K562 (cell line): ENCODE measurements around the gene ZDHHC11. TPM values are rescaled to one million over a fixed set of nuclear protein-coding genes. Genes with fewer than 3 reads are reported as not detected.

Source experiments
- ATAC-seq: fragments of 200-7000 bp; cut with Tn5 transposase; 3 replicates; pipeline ENCODE4 v1.9.1; 2020; ENCODE audit warnings: moderate library complexity
- BruUV-seq: library from RNA; stranded (reverse); fragments of 400-500 nt; replicated peaks from 2 replicates; lab custom pipeline; 2021; lab: Mats Ljungman, UMichigan
- CTCF ChIA-PET: fragments of 300-600 bp; formaldehyde crosslinking; extraction: SDS; loops from one replicate; lab custom pipeline; 2021; ENCODE audit warnings: low intra/inter-chr PET ratio; lab: Yijun Ruan, JAX
- POLR2A ChIA-PET: fragments of 300-600, 350-650 bp; sonication (Branson Sonifier 250); formaldehyde crosslinking; extraction: SDS; loops from one replicate; lab custom pipeline; 2021; ENCODE audit warnings: antibody characterized with exemption, inconsistent platforms; lab: Yijun Ruan, JAX
- DNase-seq, 4 experiments: peaks; one replicate each; pipeline versions ENCODE4 v3.0.0 to v3.0.0-alpha.2; 2011 to 2018; ENCODE audit warnings: low spot score in 3 of 4, mixed read lengths in 3 of 4; ENCODE audit errors: extremely low read depth in 1 of 4
- FAIRE-seq: peaks from 2 replicates; lab custom pipeline; 2011; peaks lifted over from hg19 to GRCh38; lab: Jason Lieb, UNC
- H2AFZ ChIP-seq: 2 replicates; pipeline ENCODE4 v1.6.0; 2011; ENCODE audit warnings: low read depth, low read length, control low read depth, inconsistent platforms
- H3K27ac ChIP-seq: fragments of 200-600 bp; 3 replicates; pipeline ENCODE4 v1.8.0; 2011; ENCODE audit warnings: low read depth, mild to moderate bottlenecking, control low read depth, inconsistent platforms, low read length, moderate library complexity, mixed read lengths; ENCODE audit errors: extremely low read depth
- H3K27me3 ChIP-seq, 2 experiments: fragments of 300-600 bp in 1 of 2; 2 replicates in 1 of 2; 3 replicates in 1 of 2; pipeline versions ENCODE4 v1.6.0 to v1.8.0; 2011; ENCODE audit warnings: inconsistent platforms in 2 of 2, low read length in 2 of 2, mild to moderate bottlenecking in 1 of 2, mixed read lengths in 1 of 2, moderate library complexity in 1 of 2; ENCODE audit not compliant: control insufficient read depth in 2 of 2, insufficient read depth in 2 of 2
- H3K36me3 ChIP-seq: fragments of 300-600 bp; 3 replicates; pipeline ENCODE4 v1.8.0; 2011; ENCODE audit warnings: mild to moderate bottlenecking, low read length, inconsistent platforms; ENCODE audit not compliant: control insufficient read depth, insufficient read depth
- H3K4me1 ChIP-seq, 2 experiments: fragments of 200-600 bp in 1 of 2; replicated peaks in 1 of 2; 2 replicates in 1 of 2; 3 replicates in 1 of 2; pipeline versions ENCODE4 v1.5.1 to v1.8.0; 2011; ENCODE audit warnings: inconsistent platforms in 2 of 2, low read length in 2 of 2, mild to moderate bottlenecking in 1 of 2, mixed read lengths in 1 of 2, moderate library complexity in 1 of 2; ENCODE audit not compliant: control insufficient read depth in 2 of 2, insufficient read depth in 2 of 2
- H3K4me2 ChIP-seq: 2 replicates; pipeline ENCODE4 v1.6.1; 2011; ENCODE audit warnings: low read length, control low read depth, inconsistent platforms, mixed read lengths; ENCODE audit not compliant: insufficient read depth
- H3K4me3 ChIP-seq: fragments of 200-600 bp; sonication (generic), shearing (Covaris generic); 2 replicates; pipeline ENCODE4 v1.5.1; 2016; ENCODE audit warnings: control low read depth, inconsistent platforms
- H3K79me2 ChIP-seq: fragments of 200-600 bp; 3 replicates; pipeline ENCODE4 v1.8.0; 2011; ENCODE audit warnings: low read length, inconsistent platforms; ENCODE audit not compliant: control insufficient read depth, insufficient read depth
- H3K9ac ChIP-seq, 2 experiments: 2 replicates each; pipeline versions ENCODE4 v1.6.0 to v1.6.1; 2011; ENCODE audit warnings: low read depth in 2 of 2, low read length in 2 of 2, control low read depth in 1 of 2, inconsistent platforms in 1 of 2, mild to moderate bottlenecking in 1 of 2, mixed read lengths in 1 of 2; ENCODE audit not compliant: insufficient read depth in 1 of 2
- H3K9me1 ChIP-seq: one replicate; pipeline ENCODE4 v1.6.0; 2011; ENCODE audit warnings: inconsistent platforms, mild to moderate bottlenecking, low read length, moderate library complexity; ENCODE audit not compliant: control insufficient read depth, insufficient read depth
- H3K9me3 ChIP-seq: replicated peaks from 2 replicates; pipeline ENCODE4 v1.5.1; 2011; ENCODE audit warnings: low read depth, low read length, inconsistent platforms; ENCODE audit not compliant: control insufficient read depth, insufficient read depth
- H4K20me1 ChIP-seq: replicated peaks from 2 replicates; pipeline ENCODE4 v1.6.1; 2011; ENCODE audit warnings: low read length, inconsistent platforms, mixed read lengths; ENCODE audit not compliant: control insufficient read depth, insufficient read depth
- PCBP2 ChIP-seq: fragments of 200-400 bp; formaldehyde crosslinking; IDR thresholded peaks from 2 replicates; pipeline ENCODE4 v1.6.1; 2018; ENCODE audit warnings: low read length, low read depth, mild to moderate bottlenecking, moderate library complexity; ENCODE audit not compliant: poor library complexity, severe bottlenecking
- SIN3B ChIP-seq: fragments of 450-650 bp; IDR thresholded peaks from 2 replicates; pipeline ENCODE4 v1.6.1; 2017; ENCODE audit warnings: low read depth, mild to moderate bottlenecking, moderate library complexity
- SPI1 ChIP-seq: IDR thresholded peaks from 2 replicates; pipeline ENCODE4 v1.6.1; 2011; ENCODE audit warnings: low read depth, low read length, control low read depth, borderline replicate concordance
- ZBTB17 ChIP-seq: fragments of 450-650 bp; formaldehyde crosslinking; IDR thresholded peaks from 2 replicates; pipeline ENCODE4 v1.4.0; 2020; ENCODE audit warnings: mild to moderate bottlenecking
- ZKSCAN8 ChIP-seq: fragments of 200-800 bp; sonication (Bioruptor generic); IDR thresholded peaks from 2 replicates; pipeline ENCODE4 v1.6.1; 2016; ENCODE audit warnings: missing genetic modification characterization, missing compliant biosample characterization
- ZNF316 ChIP-seq: fragments of 450-650 bp; IDR thresholded peaks from 2 replicates; pipeline ENCODE4 v1.6.1; 2016
- WGBS: fragments of 100-300 bp; shearing (Covaris generic); methylation state at CpG from one replicate; pipeline ENCODE4 v1.1.6; 2016; ENCODE audit warnings: low coverage, mixed read lengths; ENCODE audit not compliant: insufficient coverage; ENCODE audit errors: missing lambda C conversion rate; 5-methylcytosine and 5-hydroxymethylcytosine counted together
- in situ Hi-C: fragments of 300-500 bp; cut with MboI; formaldehyde crosslinking; loops from 4 replicates; pipeline ENCODE4 v1.15.0; 2018; ENCODE audit warnings: inconsistent platforms, mixed read lengths
- intact Hi-C: fragments of 100-400 bp; cut with micrococcal nuclease; formaldehyde crosslinking; loops from 2 replicates; pipeline ENCODE4 v1.14.2; 2022
- polyA plus RNA-seq, 8 experiments: library from polyadenylated mRNA; depleted of rRNA in 4 of 8; stranded (reverse) in 5 of 8; unstranded in 3 of 8; fragments of >200 nt; fragmentation: Nextera tagmentation in 2 of 8; fragmentation: Illumina TruSeq in 1 of 8; extraction: Ambion mirVana in 2 of 8; extraction: Trizol in 1 of 8; gene quantifications; 2 replicates each; pipeline versions ENCODE4 v1.2.1 to v1.2.3, GENCODE V29; 2011 to 2014; ENCODE audit warnings: inconsistent platforms in 1 of 8, missing spikeins in 1 of 8
- total RNA-seq, 7 experiments: library from RNA; depleted of rRNA in 6 of 7; stranded (reverse); fragments of >200 nt in 6 of 7; fragmentation: Illumina TruSeq in 2 of 7; extraction: Trizol in 2 of 7; gene quantifications; 2 replicates each; pipeline versions ENCODE4 v1.2.1 to v1.2.3, GENCODE V29; 2011 to 2021; ENCODE audit warnings: low replicate concordance in 1 of 7
- TF ChIP-seq, protein P1 (sequence below), 2 experiments: fragments of 150-350 bp in 1 of 2; IDR thresholded peaks; 2 replicates each; pipeline ENCODE4 v1.6.1; 2012 to 2016; ENCODE audit warnings: low read depth in 2 of 2, low read length in 2 of 2, mild to moderate bottlenecking in 1 of 2, moderate library complexity in 1 of 2
- TF ChIP-seq, protein P2 (sequence below): fragments of 450-650 bp; IDR thresholded peaks from 2 replicates; pipeline ENCODE4 v1.6.1; 2018; ENCODE audit warnings: mild to moderate bottlenecking, low read depth; ENCODE audit not compliant: partially characterized antibody
- TF ChIP-seq, protein P3 (sequence below): sonication (generic); formaldehyde crosslinking; IDR thresholded peaks from 2 replicates; pipeline ENCODE4 v1.8.0; 2022; ENCODE audit warnings: mild to moderate bottlenecking, missing genetic modification reagents

The ZDHHC11 gene
- total and polyA plus RNA-seq, 9 of the 15 experiments (the other 6 are each of a cell fraction or from before 2014, with no cell fraction given), result 0.07 to 2.3 (median 0.52) TPM

DNA sequence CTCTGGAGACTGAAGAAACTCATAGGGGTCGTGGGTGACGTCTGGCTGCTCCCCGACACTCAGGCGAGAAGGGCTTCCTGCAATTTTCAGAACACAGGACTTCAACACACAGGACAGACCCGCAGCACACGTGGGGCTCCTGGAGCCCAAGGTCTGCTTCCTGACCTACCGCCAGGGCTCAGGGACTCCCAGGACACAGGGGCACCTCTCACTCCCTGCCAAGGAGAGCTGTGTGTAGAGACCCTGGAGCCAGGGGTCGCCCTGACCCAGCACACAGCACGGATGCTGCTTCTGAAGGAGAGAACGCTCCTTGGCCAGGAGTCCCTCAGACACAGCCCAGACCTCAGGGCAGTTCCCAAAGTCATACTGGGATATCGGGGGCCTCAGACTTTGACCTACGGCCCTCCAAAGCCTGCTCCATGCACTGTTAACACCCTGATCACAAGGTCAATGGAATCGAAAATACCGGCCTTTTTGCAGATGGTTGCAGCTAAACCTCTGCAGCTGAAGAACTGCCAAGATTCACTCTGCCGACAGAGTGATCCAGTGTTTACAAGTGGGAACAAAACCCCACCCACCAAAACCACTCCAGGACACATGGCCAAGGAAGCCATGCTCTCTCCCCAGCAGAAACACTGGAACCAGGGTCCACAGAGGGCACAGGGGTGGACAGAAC, 13.8 kb upstream of the ZDHHC11 start (continued):
- TF ChIP-seq, protein P1, sequence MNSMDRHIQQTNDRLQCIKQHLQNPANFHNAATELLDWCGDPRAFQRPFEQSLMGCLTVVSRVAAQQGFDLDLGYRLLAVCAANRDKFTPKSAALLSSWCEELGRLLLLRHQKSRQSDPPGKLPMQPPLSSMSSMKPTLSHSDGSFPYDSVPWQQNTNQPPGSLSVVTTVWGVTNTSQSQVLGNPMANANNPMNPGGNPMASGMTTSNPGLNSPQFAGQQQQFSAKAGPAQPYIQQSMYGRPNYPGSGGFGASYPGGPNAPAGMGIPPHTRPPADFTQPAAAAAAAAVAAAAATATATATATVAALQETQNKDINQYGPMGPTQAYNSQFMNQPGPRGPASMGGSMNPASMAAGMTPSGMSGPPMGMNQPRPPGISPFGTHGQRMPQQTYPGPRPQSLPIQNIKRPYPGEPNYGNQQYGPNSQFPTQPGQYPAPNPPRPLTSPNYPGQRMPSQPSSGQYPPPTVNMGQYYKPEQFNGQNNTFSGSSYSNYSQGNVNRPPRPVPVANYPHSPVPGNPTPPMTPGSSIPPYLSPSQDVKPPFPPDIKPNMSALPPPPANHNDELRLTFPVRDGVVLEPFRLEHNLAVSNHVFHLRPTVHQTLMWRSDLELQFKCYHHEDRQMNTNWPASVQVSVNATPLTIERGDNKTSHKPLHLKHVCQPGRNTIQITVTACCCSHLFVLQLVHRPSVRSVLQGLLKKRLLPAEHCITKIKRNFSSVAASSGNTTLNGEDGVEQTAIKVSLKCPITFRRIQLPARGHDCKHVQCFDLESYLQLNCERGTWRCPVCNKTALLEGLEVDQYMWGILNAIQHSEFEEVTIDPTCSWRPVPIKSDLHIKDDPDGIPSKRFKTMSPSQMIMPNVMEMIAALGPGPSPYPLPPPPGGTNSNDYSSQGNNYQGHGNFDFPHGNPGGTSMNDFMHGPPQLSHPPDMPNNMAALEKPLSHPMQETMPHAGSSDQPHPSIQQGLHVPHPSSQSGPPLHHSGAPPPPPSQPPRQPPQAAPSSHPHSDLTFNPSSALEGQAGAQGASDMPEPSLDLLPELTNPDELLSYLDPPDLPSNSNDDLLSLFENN (IDR thresholded peaks at IDR 0.05; ENCODE audit: low read depth in 2 of 2, low read length in 2 of 2), result no peak
- no peak for TF ChIP-seq ZNF316

DNA sequence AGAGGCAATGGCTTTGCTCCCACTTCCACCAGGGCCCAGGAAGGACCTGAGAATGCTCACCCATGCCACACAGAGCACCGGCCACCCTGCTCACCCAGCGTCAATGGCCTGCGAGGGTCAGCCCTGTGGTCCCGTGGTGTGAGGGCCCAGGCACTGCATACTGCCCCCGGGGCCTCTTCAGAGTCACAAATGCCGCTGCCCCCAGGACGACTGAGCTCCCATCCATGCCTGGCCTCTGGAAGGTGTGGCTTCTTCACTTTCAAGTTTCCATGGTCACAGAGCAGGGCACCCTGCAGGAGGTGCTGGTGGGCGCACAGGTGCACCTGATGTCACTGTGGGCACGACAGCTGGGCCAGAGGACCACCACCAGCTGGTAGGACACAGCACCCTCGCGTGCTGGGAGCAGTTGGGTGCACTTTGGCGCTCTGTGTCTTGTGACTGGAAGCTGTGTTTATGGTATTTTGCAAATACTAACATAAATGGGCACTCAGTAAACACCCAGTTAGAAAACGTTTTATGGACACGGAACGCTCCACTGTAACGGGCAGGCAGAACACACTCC, 12.5 kb upstream of the ZDHHC11 start:
- H3K4me1 ChIP-seq, result peaks cover 0 to 37% of the 10 kb centered on the region in 2 experiments; a peak in 2 of 5 replicates
- ChIA-PET CTCF (no interaction called here), POLR2A (interaction anchor here (0.6 to 1.5 kb wide), 5 partner anchors 11 to 352 kb away, joined by 3 to 5 read pairs (median 3); no protein-coding TSS in a partner anchor)
- no peaks in the 10 kb centered on the region for H3K27me3 ChIP-seq
- in situ Hi-C loops (no loop called here), intact Hi-C loops (no loop called here)
- FAIRE-seq, result no peak
- 0 out of 4 replicates have a peak overlapping the region, but pooled peaks of 1 of the 2 experiments have one; percentile 48 for H3K9ac ChIP-seq
- H2AFZ ChIP-seq, result no peak overlapping the region
- BruUV-seq, result no TSS peak
- peaks cover 62% of the 10 kb centered on the region; the same call in 2 of the 3 replicates for H3K36me3 ChIP-seq
- no peak overlapping the region for H3K4me2 ChIP-seq
- H3K9me1 ChIP-seq, result no peaks in the 10 kb centered on the region
- peaks cover 19% of the 10 kb centered on the region for H4K20me1 ChIP-seq
- H3K9me3 ChIP-seq, result no peaks in the 10 kb centered on the region
- no peak overlapping the region for H3K4me3 ChIP-seq
- ATAC-seq, result no peak; the same call in 2 of the 3 replicates
- DNase-seq, result no peak
- no peak overlapping the region for H3K27ac ChIP-seq
- 90% methylated on average over 16 of the region's 16 CpGs for WGBS
- H3K79me2 ChIP-seq, result no peaks in the 10 kb centered on the region
- TF ChIP-seq, protein P2, sequence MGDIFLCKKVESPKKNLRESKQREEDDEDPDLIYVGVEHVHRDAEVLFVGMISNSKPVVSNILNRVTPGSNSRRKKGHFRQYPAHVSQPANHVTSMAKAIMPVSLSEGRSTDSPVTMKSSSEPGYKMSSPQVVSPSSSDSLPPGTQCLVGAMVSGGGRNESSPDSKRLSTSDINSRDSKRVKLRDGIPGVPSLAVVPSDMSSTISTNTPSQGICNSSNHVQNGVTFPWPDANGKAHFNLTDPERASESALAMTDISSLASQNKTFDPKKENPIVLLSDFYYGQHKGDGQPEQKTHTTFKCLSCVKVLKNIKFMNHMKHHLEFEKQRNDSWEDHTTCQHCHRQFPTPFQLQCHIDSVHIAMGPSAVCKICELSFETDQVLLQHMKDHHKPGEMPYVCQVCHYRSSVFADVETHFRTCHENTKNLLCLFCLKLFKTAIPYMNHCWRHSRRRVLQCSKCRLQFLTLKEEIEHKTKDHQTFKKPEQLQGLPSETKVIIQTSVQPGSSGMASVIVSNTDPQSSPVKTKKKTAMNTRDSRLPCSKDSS, result no peak
- TF ChIP-seq ZBTB17 (CRISPR knock-in tag) (no peak), PCBP2 (no peak), ZKSCAN8 (CRISPR knock-in tag) (no peak), SPI1 (no peak), SIN3B (no peak)
- TF ChIP-seq, protein P3, sequence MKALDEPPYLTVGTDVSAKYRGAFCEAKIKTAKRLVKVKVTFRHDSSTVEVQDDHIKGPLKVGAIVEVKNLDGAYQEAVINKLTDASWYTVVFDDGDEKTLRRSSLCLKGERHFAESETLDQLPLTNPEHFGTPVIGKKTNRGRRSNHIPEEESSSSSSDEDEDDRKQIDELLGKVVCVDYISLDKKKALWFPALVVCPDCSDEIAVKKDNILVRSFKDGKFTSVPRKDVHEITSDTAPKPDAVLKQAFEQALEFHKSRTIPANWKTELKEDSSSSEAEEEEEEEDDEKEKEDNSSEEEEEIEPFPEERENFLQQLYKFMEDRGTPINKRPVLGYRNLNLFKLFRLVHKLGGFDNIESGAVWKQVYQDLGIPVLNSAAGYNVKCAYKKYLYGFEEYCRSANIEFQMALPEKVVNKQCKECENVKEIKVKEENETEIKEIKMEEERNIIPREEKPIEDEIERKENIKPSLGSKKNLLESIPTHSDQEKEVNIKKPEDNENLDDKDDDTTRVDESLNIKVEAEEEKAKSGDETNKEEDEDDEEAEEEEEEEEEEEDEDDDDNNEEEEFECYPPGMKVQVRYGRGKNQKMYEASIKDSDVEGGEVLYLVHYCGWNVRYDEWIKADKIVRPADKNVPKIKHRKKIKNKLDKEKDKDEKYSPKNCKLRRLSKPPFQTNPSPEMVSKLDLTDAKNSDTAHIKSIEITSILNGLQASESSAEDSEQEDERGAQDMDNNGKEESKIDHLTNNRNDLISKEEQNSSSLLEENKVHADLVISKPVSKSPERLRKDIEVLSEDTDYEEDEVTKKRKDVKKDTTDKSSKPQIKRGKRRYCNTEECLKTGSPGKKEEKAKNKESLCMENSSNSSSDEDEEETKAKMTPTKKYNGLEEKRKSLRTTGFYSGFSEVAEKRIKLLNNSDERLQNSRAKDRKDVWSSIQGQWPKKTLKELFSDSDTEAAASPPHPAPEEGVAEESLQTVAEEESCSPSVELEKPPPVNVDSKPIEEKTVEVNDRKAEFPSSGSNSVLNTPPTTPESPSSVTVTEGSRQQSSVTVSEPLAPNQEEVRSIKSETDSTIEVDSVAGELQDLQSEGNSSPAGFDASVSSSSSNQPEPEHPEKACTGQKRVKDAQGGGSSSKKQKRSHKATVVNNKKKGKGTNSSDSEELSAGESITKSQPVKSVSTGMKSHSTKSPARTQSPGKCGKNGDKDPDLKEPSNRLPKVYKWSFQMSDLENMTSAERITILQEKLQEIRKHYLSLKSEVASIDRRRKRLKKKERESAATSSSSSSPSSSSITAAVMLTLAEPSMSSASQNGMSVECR (CRISPR knock-in tag), result no peak
